Keratinocyte (primary cell): Measurements from ENCODE around the gene VSIG8. TPM values are rescaled to one million over a fixed set of nuclear protein-coding genes. Genes with fewer than 3 reads are reported as not detected.

Experiments
- DNase-seq: peaks from one replicate; pipeline ENCODE4 v3.0.0-alpha.2; 2011; ENCODE audit warnings: low read depth, missing footprints, low spot score
- FAIRE-seq: peaks from 2 replicates; lab custom pipeline; 2011; peaks lifted over from hg19 to GRCh38; lab: Jason Lieb, UNC
- H2AFZ ChIP-seq: 2 replicates; pipeline ENCODE4 v1.6.0; 2012; ENCODE audit warnings: low read length, control low read depth, inconsistent platforms; ENCODE audit not compliant: control insufficient read depth
- H3K27ac ChIP-seq: 2 replicates; pipeline ENCODE4 v1.5.1; 2011; ENCODE audit warnings: low read length; ENCODE audit not compliant: control insufficient read depth, insufficient read depth
- H3K27me3 ChIP-seq: 3 replicates; pipeline ENCODE4 v1.6.0; 2011; ENCODE audit warnings: low read length; ENCODE audit not compliant: control insufficient read depth, insufficient read depth; ENCODE audit errors: extremely low read depth
- H3K36me3 ChIP-seq, 2 experiments: 2 replicates in 1 of 2; 3 replicates in 1 of 2; pipeline ENCODE4 v1.5.1; 2011; ENCODE audit warnings: low read length in 2 of 2, mild to moderate bottlenecking in 1 of 2; ENCODE audit not compliant: control insufficient read depth in 2 of 2, insufficient read depth in 2 of 2; ENCODE audit errors: extremely low read depth in 1 of 2
- H3K4me1 ChIP-seq: 3 replicates; pipeline ENCODE4 v1.5.1; 2011; ENCODE audit warnings: low read length; ENCODE audit not compliant: control insufficient read depth, insufficient read depth; ENCODE audit errors: extremely low read depth
- H3K4me2 ChIP-seq: 3 replicates; pipeline ENCODE4 v1.6.0; 2011; ENCODE audit warnings: low read depth, low read length; ENCODE audit not compliant: control insufficient read depth, insufficient read depth; ENCODE audit errors: extremely low read depth
- H3K4me3 ChIP-seq, 3 experiments: fragments of 200-600 bp in 1 of 3; sonication (generic) in 1 of 3; 2 replicates in 2 of 3; 3 replicates in 1 of 3; pipeline ENCODE4 v1.5.1; 2011 to 2016; ENCODE audit warnings: low read length in 3 of 3, mild to moderate bottlenecking in 3 of 3, control low read depth in 2 of 3, inconsistent platforms in 1 of 3, low read depth in 1 of 3, mixed read lengths in 1 of 3, mixed run types in 1 of 3, moderate library complexity in 1 of 3; ENCODE audit not compliant: control insufficient read depth in 2 of 3, insufficient read depth in 2 of 3; ENCODE audit errors: extremely low read depth in 1 of 3
- H3K79me2 ChIP-seq: 2 replicates; pipeline ENCODE4 v1.6.0; 2012; ENCODE audit warnings: low read length; ENCODE audit not compliant: control insufficient read depth, insufficient read depth
- H3K9ac ChIP-seq: 3 replicates; pipeline ENCODE4 v1.6.0; 2011; ENCODE audit warnings: low read length; ENCODE audit not compliant: control insufficient read depth, insufficient read depth; ENCODE audit errors: extremely low read depth
- H3K9me1 ChIP-seq: 3 replicates; pipeline ENCODE4 v1.6.0; 2011; ENCODE audit warnings: low read length; ENCODE audit not compliant: control insufficient read depth, insufficient read depth; ENCODE audit errors: extremely low read depth
- H3K9me3 ChIP-seq: 2 replicates; pipeline ENCODE4 v1.5.1; 2012; ENCODE audit warnings: low read depth, low read length; ENCODE audit not compliant: control insufficient read depth
- H4K20me1 ChIP-seq: 3 replicates; pipeline ENCODE4 v1.6.0; 2011; ENCODE audit warnings: low read length; ENCODE audit not compliant: control insufficient read depth, insufficient read depth; ENCODE audit errors: extremely low read depth
- CTCF ChIP-seq, 3 experiments: IDR thresholded peaks in 1 of 3; conservative IDR thresholded peaks in 1 of 3; optimal IDR thresholded peaks in 1 of 3; 2 replicates in 2 of 3; 3 replicates in 1 of 3; pipeline versions ENCODE3 to v1.5.1; 2011; ENCODE audit warnings: low read length in 3 of 3, mild to moderate bottlenecking in 3 of 3, moderate library complexity in 2 of 3, control low read depth in 1 of 3, inconsistent platforms in 1 of 3; ENCODE audit not compliant: insufficient read depth in 2 of 3; ENCODE audit errors: extremely low read depth in 1 of 3
- EZH2 ChIP-seq: IDR thresholded peaks from one replicate; pipeline ENCODE4 v1.6.1; 2012; ENCODE audit warnings: inconsistent platforms, mild to moderate bottlenecking, low read length, moderate library complexity
- dilution Hi-C: fragments of 300-500 bp; cut with MboI; formaldehyde crosslinking; loops from one replicate; pipeline ENCODE4 v1.7.0; 2020; ENCODE audit warnings: low sequenced_read_pairs; ENCODE audit not compliant: extremely low pct_ligation_motif_present
- polyA plus RNA-seq, 5 experiments: library from polyadenylated mRNA; depleted of rRNA in 3 of 5; stranded (reverse) in 3 of 5; stranded (forward) in 1 of 5; unstranded in 1 of 5; fragments of >200 nt; gene quantifications; 1 replicate in 1 of 5; 2 replicates in 3 of 5; 3 replicates in 1 of 5; pipeline versions ENCODE4 v1.2.1 to v1.2.3, GENCODE V29; 2011 to 2012; ENCODE audit warnings: missing spikeins in 2 of 5, low read depth in 1 of 5, low replicate concordance in 1 of 5

Gene VSIG8
- polyA plus RNA-seq, 1 donor (not counting 4 experiments of a cell fraction or from before 2014, with no cell fraction given), result 0.56 TPM

- Histone ChIP-seq H3K79me2 (no peaks in the 10 kb centered on the region), H3K27ac (no peak overlapping the region), H3K36me3 (no peaks in the 10 kb centered on the region), H3K9me3 (no peaks in the 10 kb centered on the region), H3K4me2 (no peak overlapping the region), H3K9me1 (no peaks in the 10 kb centered on the region), H4K20me1 (no peaks in the 10 kb centered on the region), H3K9ac (no peak overlapping the region), H2AFZ (no peak overlapping the region), H3K4me3 (no peak overlapping the region), H3K27me3 (no peaks in the 10 kb centered on the region), H3K4me1 (peaks cover 14% of the 10 kb centered on the region)
- FAIRE-seq, result no peak
- no peak for DNase-seq
- dilution Hi-C loops, result no loop called here
- no peak for TF ChIP-seq EZH2
- TF ChIP-seq CTCF (optimal IDR thresholded peaks at IDR 0.05 in 1 of 3, IDR thresholded peaks at IDR 0.05 in 1 of 3, conservative IDR thresholded peaks at IDR 0.05 in 1 of 3; ENCODE audit: extremely low read depth in 1 of 3, insufficient read depth in 2 of 3, low read length in 3 of 3), result no peak
These were observed 40.1 kb upstream of the VSIG8 start for GRCh38 chr1:159902541-159902940.

- H4K20me1 ChIP-seq, result no peaks in the 10 kb centered on the region
- DNase-seq (no peak), FAIRE-seq (no peak)
- H3K27ac ChIP-seq, result no peak overlapping the region
- H3K4me2 ChIP-seq, result peak overlapping the region; percentile 37
- TF ChIP-seq CTCF (optimal IDR thresholded peaks at IDR 0.05 in 1 of 3, IDR thresholded peaks at IDR 0.05 in 1 of 3, conservative IDR thresholded peaks at IDR 0.05 in 1 of 3; ENCODE audit: extremely low read depth in 1 of 3, insufficient read depth in 2 of 3, low read length in 3 of 3) (no peak), EZH2 (no peak)
- no peaks in the 10 kb centered on the region for H3K27me3 ChIP-seq
- H3K4me1 ChIP-seq, result peaks cover 14% of the 10 kb centered on the region
- H3K79me2 ChIP-seq, result no peaks in the 10 kb centered on the region
- no peak overlapping the region for H3K9ac ChIP-seq
- no peaks in the 10 kb centered on the region for H3K36me3 ChIP-seq
- dilution Hi-C loops, result no loop called here
- H2AFZ ChIP-seq, result no peak overlapping the region
- no peaks in the 10 kb centered on the region for H3K9me1 ChIP-seq
- H3K4me3 ChIP-seq, result no peak overlapping the region
- H3K9me3 ChIP-seq, result no peaks in the 10 kb centered on the region
These were observed 38.4 kb upstream of the VSIG8 start for GRCh38 chr1:159900755-159901360.
